IPS DF 19.7 (cell line): ENCODE results near the gene GMDS.

Source experiments
- DNase-seq: peaks from one replicate; pipeline ENCODE4 v3.0.0-alpha.2; 2013; ENCODE audit warnings: low read depth, low spot score

The GMDS gene

GRCh38 chr6:2101213-2101612, 144.2 kb downstream of the GMDS start:
- no peak for DNase-seq

- DNase-seq, result no peak
Measured at GRCh38 chr6:2099870-2100269, 145.5 kb downstream of the GMDS start.

DNA sequence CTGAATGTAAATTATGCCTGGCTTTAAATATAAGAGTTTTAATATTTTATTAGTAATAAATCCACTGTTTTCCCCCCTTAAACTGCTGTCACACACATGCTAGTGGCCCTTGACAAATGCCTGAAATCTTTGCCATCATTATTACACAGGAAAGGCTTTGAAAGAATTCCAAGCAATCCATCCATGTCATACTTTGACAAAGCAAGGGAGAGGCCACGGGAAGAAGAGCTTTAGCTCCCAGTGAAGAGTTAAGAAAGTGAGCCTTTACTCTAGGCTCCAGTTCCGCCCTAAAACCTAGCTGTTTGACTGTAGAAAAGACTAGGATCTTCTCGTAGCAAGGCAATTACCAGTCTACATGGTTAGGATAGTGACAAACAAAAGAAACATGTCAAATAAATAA, 147.9 kb downstream of the GMDS start:
- DNase-seq, result no peak

DNA sequence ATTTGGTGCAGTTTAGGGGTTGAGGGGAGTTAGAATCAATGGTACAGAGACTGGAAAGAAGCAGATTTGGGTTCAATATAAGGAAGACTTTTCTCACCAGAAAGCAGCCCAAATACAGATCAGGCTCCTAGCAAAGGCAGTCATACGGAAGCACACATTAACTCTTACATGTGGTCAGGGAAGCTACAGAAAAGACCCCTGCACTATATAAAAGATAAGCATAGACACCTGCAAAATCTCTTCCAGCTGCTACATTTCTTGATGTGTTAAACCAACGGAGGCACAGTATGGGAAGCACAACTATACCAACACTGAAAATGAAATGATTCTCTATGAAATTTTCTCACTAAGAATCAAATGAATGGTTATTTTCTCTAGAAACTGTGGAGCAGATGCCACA, 150.8 kb downstream of the GMDS start:
- no peak for DNase-seq

GRCh38 chr6:2086326-2086965, 159.0 kb downstream of the GMDS start:
- no peak for DNase-seq

GRCh38 chr6:2085657-2086056, 159.7 kb downstream of the GMDS start:
- DNase-seq, result no peak

- no peak for DNase-seq
Measured at GRCh38 chr6:2081155-2082138, 164.0 kb downstream of the GMDS start.

DNA sequence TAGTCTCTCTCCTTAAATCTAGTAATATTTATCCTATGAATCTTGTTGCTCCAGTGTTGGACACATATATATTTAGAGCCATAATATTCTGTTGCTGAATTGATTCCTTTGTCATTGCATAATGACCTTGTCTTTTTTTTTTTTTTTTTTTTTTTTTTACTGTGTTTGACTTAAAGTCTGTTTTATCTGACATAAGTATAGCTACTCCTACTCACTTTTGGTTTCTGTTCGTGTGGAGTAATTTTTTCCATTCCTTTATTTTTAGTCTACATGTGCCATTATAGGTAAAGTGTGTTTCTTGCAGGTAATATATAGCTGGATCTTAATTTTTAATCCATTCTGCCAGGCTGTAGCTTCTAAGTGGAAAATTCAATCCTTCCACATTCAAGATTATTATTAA, 166.5 kb downstream of the GMDS start:
- no peak for DNase-seq

- DNase-seq, result no peak
Measured at GRCh38 chr6:2077826-2078225, 167.6 kb downstream of the GMDS start.

DNA sequence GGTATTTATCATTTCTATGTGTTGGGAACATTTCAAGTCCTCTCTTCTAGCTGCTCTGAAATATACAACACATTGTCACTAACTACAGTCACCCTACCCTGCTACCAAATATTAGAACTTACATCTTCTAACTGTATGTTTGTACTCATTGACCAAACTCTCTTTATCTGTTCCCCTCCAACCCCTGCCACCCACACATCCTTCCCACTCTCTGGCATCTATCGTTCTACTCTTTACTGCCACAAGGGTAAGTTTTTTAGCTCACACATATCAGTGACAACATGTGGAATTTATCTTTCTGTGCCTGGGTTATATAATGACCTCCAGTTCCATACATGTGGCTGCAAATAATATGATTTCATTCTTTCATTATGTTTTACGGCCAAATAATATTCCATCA, 171.9 kb downstream of the GMDS start:
- no peak for DNase-seq

DNA sequence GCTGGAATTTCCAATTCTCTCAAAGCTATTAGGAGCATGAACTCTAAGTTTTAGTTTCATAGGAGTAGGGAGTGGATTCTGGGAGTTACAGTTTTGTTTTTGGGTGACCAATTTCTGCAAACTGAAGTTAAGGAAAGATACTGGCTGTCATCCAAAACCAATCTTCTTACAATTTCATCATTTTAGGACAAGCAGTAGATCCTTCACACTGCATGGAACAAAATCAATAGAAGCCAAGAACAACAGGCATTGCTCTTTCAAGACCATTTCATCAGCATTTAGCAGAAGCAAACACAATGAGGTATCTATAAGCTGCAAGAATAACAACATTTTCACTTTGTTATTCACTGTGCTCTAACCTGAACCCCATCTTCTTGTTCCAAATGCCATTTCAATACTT, 173.0 kb downstream of the GMDS start:
- no peak for DNase-seq

DNA sequence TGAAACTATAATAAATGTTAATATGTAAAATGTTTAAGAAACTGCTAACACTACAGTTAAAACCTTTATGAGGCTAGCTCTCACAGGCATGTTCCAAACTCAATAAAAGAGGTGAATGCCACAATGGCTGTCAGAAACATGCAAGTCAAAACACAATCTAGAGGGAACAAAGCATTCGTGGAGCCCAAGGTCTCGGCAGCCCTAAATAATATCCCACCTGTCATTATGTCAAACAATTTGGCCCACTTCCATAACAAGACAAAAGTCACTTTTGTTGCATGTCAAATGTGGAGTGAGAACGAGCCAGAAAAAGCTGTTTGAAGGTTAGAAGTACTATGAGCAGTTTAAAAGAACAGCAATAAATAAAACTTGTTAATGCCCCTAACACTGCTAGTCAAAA, 181.9 kb downstream of the GMDS start:
- DNase-seq, result no peak

GRCh38 chr6:2061880-2062279, 183.5 kb downstream of the GMDS start:
- no peak for DNase-seq

DNA sequence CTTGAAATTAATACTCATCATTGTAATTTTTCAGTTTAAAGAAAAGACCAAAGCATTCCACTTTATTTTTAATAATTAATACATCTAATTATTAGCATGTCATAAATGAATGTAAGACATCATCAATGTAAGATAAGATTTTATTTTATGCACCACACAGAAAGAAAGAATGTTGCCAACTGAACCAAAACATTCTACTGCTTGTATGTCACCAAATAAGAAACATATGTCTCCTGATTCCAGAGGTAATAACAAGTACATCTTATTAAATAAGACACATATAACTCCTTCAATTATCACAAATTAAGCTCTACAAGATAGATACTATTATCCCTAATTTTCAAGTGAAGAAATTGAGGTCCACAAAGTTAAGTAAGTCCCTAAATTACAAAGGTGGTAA, 189.5 kb downstream of the GMDS start:
- DNase-seq, result no peak

GRCh38 chr6:2055143-2055542, 190.3 kb downstream of the GMDS start:
- DNase-seq, result no peak

DNA sequence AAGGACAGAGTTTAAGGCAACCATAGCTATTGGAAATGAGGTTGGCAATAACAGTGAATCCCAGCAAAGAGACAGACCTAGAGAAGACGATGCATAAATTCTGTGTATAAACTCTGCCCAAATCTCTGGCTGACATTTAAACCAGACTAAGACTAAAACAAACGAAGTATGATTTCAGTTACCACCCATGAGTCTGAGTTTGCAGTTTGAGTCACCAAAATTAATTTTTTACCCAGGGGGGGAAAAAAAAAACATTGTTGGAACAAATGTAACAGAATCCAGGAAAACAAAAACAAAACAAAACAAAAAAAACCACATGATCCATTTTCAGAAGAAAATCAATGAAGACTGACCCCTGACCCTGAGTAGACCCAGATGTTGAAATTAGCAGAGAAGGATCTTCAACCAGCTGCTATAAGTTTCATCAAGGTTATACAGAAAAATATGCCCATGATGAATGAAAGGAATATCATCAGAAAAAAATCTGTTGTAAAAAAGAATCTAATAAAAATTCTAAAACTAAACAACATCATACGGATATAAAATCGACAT, 190.8 kb downstream of the GMDS start:
- DNase-seq, result no peak

GRCh38 chr6:2053691-2054090, 191.7 kb downstream of the GMDS start:
- DNase-seq, result no peak

- DNase-seq, result no peak
Measured at GRCh38 chr6:2047855-2048254, 197.6 kb downstream of the GMDS start.

GRCh38 chr6:2044192-2044591, 201.2 kb downstream of the GMDS start:
- no peak for DNase-seq

- DNase-seq, result no peak
Measured at GRCh38 chr6:2042956-2043648, 202.3 kb downstream of the GMDS start.

DNA sequence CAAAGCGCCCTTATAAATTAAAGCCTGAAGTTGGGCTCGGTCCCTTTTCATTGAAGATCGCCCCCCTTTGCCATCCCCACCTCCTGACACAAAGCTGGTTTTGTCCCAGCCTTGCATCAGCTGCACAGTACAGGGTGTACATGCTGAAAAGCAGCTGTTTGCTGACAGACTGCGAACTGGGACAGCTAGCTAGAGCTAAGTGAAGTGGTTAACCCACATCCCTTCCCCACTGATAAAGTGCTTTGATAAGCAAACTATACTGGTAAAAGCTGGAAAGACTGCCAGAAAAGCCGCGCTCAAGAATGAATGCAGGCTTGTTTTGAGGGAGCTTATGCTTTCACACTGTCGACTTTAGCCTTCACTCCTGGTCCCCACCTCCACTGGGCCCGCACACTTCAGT, 207.3 kb downstream of the GMDS start:
- no peak for DNase-seq

- DNase-seq, result no peak
Measured at GRCh38 chr6:2037237-2037926, 208.0 kb downstream of the GMDS start.
